GM19023 (cell line): ENCODE results near the gene WDR7.

ENCODE experiments used
- ATAC-seq: cut with Tn5 transposase; IDR thresholded peaks from one replicate; pipeline ENCODE4 v1.9.1; 2021; ENCODE audit warnings: mild to moderate bottlenecking, moderate library complexity; ENCODE audit not compliant: unreplicated experiment

The WDR7 gene

GRCh38 chr18:56929886-56930285, 278.7 kb downstream of the WDR7 start:
- no peak for ATAC-seq

- ATAC-seq: no peak
Observed at GRCh38 chr18:56933472-56933871, 282.3 kb downstream of the WDR7 start.

- no peak for ATAC-seq
Observed at GRCh38 chr18:56934131-56934530, 283.0 kb downstream of the WDR7 start.

- no peak for ATAC-seq
Observed at GRCh38 chr18:56934906-56935305, 283.7 kb downstream of the WDR7 start.

- no peak for ATAC-seq
Observed at GRCh38 chr18:56935434-56936040, 284.4 kb downstream of the WDR7 start.

- no peak for ATAC-seq
Observed at GRCh38 chr18:56936457-56936856, 285.3 kb downstream of the WDR7 start.

- ATAC-seq: no peak
Observed at GRCh38 chr18:56937874-56938430, 286.8 kb downstream of the WDR7 start.

GRCh38 chr18:56945171-56946083, 294.3 kb downstream of the WDR7 start:
- ATAC-seq: no peak

GRCh38 chr18:56947236-56947635, 296.1 kb downstream of the WDR7 start:
- no peak for ATAC-seq

GRCh38 chr18:56952026-56952425, 300.9 kb downstream of the WDR7 start:
- ATAC-seq: no peak

- ATAC-seq: no peak
Observed at GRCh38 chr18:56953428-56954198, 302.5 kb downstream of the WDR7 start.

GRCh38 chr18:56955490-56955889, 304.3 kb downstream of the WDR7 start:
- no peak for ATAC-seq

- no peak for ATAC-seq
Observed at GRCh38 chr18:56959120-56959519, 308.0 kb downstream of the WDR7 start.

GRCh38 chr18:56962322-56962721, 311.2 kb downstream of the WDR7 start:
- ATAC-seq: no peak

- ATAC-seq: no peak
Observed at GRCh38 chr18:56967035-56967434, 315.9 kb downstream of the WDR7 start.

- no peak for ATAC-seq
Observed at GRCh38 chr18:56973487-56973886, 322.3 kb downstream of the WDR7 start.

- no peak for ATAC-seq
Observed at GRCh38 chr18:56974141-56974540, 323.0 kb downstream of the WDR7 start.

- ATAC-seq: no peak
Observed at GRCh38 chr18:56975276-56975675, 324.1 kb downstream of the WDR7 start.

GRCh38 chr18:56977309-56977708, 326.1 kb downstream of the WDR7 start:
- no peak for ATAC-seq

GRCh38 chr18:56977771-56978170, 326.6 kb downstream of the WDR7 start:
- no peak for ATAC-seq

- no peak for ATAC-seq
Observed at GRCh38 chr18:56980151-56980550, 329.0 kb downstream of the WDR7 start.
